DND-41 (cell line): ENCODE results near the gene PYGB.

Source experiments
- ATAC-seq: fragments of 200-7000 bp; cut with Tn5 transposase; 3 replicates; pipeline ENCODE4 v1.9.1; 2021; ENCODE audit warnings: low read depth; ENCODE audit not compliant: insufficient read depth
- DNase-seq: peaks from one replicate; pipeline ENCODE4 v3.0.0-alpha.2; 2020
- H2AFZ ChIP-seq: 2 replicates; pipeline ENCODE4 v1.6.0; 2012; ENCODE audit warnings: low read depth, low read length
- H3K27ac ChIP-seq: 2 replicates; pipeline ENCODE4 v1.5.1; 2012; ENCODE audit warnings: low read length, inconsistent platforms
- H3K27me3 ChIP-seq: fragments of 200-600 bp; sonication (generic); 2 replicates; pipeline ENCODE4 v1.6.0; 2012; ENCODE audit warnings: low read length, mild to moderate bottlenecking, inconsistent platforms; ENCODE audit not compliant: insufficient read depth, poor library complexity
- H3K36me3 ChIP-seq: 2 replicates; pipeline ENCODE4 v1.5.1; 2012; ENCODE audit warnings: low read length, inconsistent platforms; ENCODE audit not compliant: insufficient read depth
- H3K4me1 ChIP-seq: 2 replicates; pipeline ENCODE4 v1.5.1; 2012; ENCODE audit warnings: mild to moderate bottlenecking, low read length; ENCODE audit not compliant: insufficient read depth
- H3K4me2 ChIP-seq: 2 replicates; pipeline ENCODE4 v1.6.0; 2012; ENCODE audit warnings: mild to moderate bottlenecking, moderate library complexity, low read length, inconsistent platforms; ENCODE audit not compliant: insufficient read depth
- H3K4me3 ChIP-seq, 2 experiments: fragments of 200-600 bp in 1 of 2; shearing (Covaris generic) in 1 of 2; 2 replicates each; pipeline ENCODE4 v1.5.1; 2012 to 2016; ENCODE audit warnings: inconsistent platforms in 2 of 2, low read length in 2 of 2, mild to moderate bottlenecking in 2 of 2, low read depth in 1 of 2, moderate library complexity in 1 of 2
- H3K79me2 ChIP-seq: 2 replicates; pipeline ENCODE4 v1.6.0; 2012; ENCODE audit warnings: low read length, inconsistent platforms; ENCODE audit not compliant: insufficient read depth
- H3K9ac ChIP-seq: 2 replicates; pipeline ENCODE4 v1.6.0; 2012; ENCODE audit warnings: low read depth, mild to moderate bottlenecking, inconsistent platforms, low read length, moderate library complexity
- H3K9me3 ChIP-seq: 2 replicates; pipeline ENCODE4 v1.5.1; 2012; ENCODE audit warnings: low read length, moderate library complexity, mild to moderate bottlenecking, inconsistent platforms; ENCODE audit not compliant: insufficient read depth, severe bottlenecking
- H4K20me1 ChIP-seq: 2 replicates; pipeline ENCODE4 v1.6.0; 2012; ENCODE audit warnings: low read length; ENCODE audit not compliant: insufficient read depth
- CTCF ChIP-seq: IDR thresholded peaks from 2 replicates; pipeline ENCODE4 v1.5.1; 2012; ENCODE audit warnings: borderline replicate concordance, low read length, moderate library complexity, mild to moderate bottlenecking; ENCODE audit not compliant: poor library complexity, severe bottlenecking; ENCODE audit errors: extremely low read depth
- EZH2 ChIP-seq: IDR thresholded peaks from 3 replicates; pipeline ENCODE4 v1.6.1; 2012; ENCODE audit warnings: borderline replicate concordance, low read depth, mild to moderate bottlenecking, moderate library complexity, low read length, inconsistent platforms; ENCODE audit not compliant: severe bottlenecking

PYGB gene

GRCh38 chr20:25251019-25251418, 3.1 kb downstream of the PYGB start:
- H3K27ac ChIP-seq, result no peak overlapping the region
- no peak overlapping the region for H2AFZ ChIP-seq
- peaks cover 39% of the 10 kb centered on the region for H3K36me3 ChIP-seq
- peaks cover 10% of the 10 kb centered on the region for H3K27me3 ChIP-seq
- H3K4me1 ChIP-seq, result peaks cover 48% of the 10 kb centered on the region
- H4K20me1 ChIP-seq, result peaks cover 40% of the 10 kb centered on the region
- no peaks in the 10 kb centered on the region for H3K9me3 ChIP-seq
- H3K4me2 ChIP-seq, result peak overlapping the region; percentile 99; the same call in 1 of the 2 replicates
- no peak for DNase-seq
- TF ChIP-seq CTCF (no peak), EZH2 (no peak)
- 0 out of 4 replicates have a peak overlapping the region, but pooled peaks of 1 of the 2 experiments have one; percentile 13 for H3K4me3 ChIP-seq
- H3K79me2 ChIP-seq, result peaks cover 74% of the 10 kb centered on the region
- no peak for ATAC-seq
- peak overlapping the region; percentile 1; the same call in 1 of the 2 replicates for H3K9ac ChIP-seq

GRCh38 chr20:25251558-25251957, 3.7 kb downstream of the PYGB start:
- no peak for TF ChIP-seq EZH2
- TF ChIP-seq CTCF, result no peak
- peaks cover 40% of the 10 kb centered on the region for H3K36me3 ChIP-seq
- no peak overlapping the region for H2AFZ ChIP-seq
- DNase-seq (no peak), ATAC-seq (no peak)
- H3K9me3 ChIP-seq, result no peaks in the 10 kb centered on the region
- H3K27ac ChIP-seq, result no peak overlapping the region
- no peak overlapping the region for H3K9ac ChIP-seq
- peaks cover 48% of the 10 kb centered on the region for H3K4me1 ChIP-seq
- peaks cover 42% of the 10 kb centered on the region for H4K20me1 ChIP-seq
- no peak overlapping the region for H3K4me3 ChIP-seq
- H3K79me2 ChIP-seq, result peaks cover 79% of the 10 kb centered on the region
- peak overlapping the region; percentile 99; the same call in 1 of the 2 replicates for H3K4me2 ChIP-seq
- peaks cover 10% of the 10 kb centered on the region for H3K27me3 ChIP-seq

GRCh38 chr20:25252230-25252651, 4.4 kb downstream of the PYGB start:
- Histone ChIP-seq H3K4me2 (peak overlapping the region; percentile 15; the same call in 1 of the 2 replicates), H4K20me1 (peaks cover 49% of the 10 kb centered on the region), H3K9ac (no peak overlapping the region), H2AFZ (no peak overlapping the region), H3K36me3 (peaks cover 46% of the 10 kb centered on the region), H3K4me1 (peaks cover 41% of the 10 kb centered on the region), H3K4me3 (no peak overlapping the region), H3K9me3 (no peaks in the 10 kb centered on the region), H3K27ac (peak overlapping the region; percentile 34; the same call in 1 of the 2 replicates), H3K79me2 (peaks cover 85% of the 10 kb centered on the region), H3K27me3 (peaks cover 5% of the 10 kb centered on the region)
- TF ChIP-seq CTCF (no peak), EZH2 (no peak)
- ATAC-seq, result no peak
- DNase-seq, result no peak
